ENCODE results near the gene NELFB.
A peak's percentile ranks its signal among the peaks of the same experiment; 100 is the strongest.

DNA sequence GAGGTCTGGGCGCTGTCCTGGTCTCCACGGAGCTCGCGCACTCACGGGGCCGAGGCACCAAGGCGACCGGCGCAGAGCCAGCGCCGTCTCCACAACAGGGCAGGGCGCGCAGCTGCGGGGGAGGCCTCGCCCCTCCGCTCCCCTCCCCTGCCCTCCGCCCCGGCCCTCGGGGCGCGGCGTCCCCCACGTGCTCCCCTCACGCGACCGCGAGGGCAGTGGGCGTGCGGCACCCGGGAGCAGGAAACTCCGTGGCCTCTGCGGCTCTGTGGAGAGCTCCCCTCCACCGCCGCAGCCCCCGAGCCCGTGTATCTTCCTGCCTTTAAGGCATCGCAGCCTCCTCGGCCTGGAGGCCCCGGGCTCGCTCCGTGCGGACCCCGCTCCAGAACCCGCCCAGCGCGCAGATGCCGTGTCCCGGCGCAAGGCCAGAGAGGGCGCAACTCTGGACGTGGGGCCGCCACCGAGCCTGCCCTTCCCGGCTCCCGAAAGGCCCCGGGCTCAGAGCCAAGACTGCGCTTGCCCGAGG lies 14.7 kb upstream of the NELFB start:
- TF ChIP-seq EP300 (conservative IDR thresholded peaks at IDR 0.05; ENCODE audit: poor library complexity, severe bottlenecking) (peak; percentile 16), POLR2AphosphoS5 (IDR thresholded peaks at IDR 0.05) (peak; percentile 75), RAD21 (conservative IDR thresholded peaks at IDR 0.05) (no peak)
- TF ChIP-seq, protein P1, sequence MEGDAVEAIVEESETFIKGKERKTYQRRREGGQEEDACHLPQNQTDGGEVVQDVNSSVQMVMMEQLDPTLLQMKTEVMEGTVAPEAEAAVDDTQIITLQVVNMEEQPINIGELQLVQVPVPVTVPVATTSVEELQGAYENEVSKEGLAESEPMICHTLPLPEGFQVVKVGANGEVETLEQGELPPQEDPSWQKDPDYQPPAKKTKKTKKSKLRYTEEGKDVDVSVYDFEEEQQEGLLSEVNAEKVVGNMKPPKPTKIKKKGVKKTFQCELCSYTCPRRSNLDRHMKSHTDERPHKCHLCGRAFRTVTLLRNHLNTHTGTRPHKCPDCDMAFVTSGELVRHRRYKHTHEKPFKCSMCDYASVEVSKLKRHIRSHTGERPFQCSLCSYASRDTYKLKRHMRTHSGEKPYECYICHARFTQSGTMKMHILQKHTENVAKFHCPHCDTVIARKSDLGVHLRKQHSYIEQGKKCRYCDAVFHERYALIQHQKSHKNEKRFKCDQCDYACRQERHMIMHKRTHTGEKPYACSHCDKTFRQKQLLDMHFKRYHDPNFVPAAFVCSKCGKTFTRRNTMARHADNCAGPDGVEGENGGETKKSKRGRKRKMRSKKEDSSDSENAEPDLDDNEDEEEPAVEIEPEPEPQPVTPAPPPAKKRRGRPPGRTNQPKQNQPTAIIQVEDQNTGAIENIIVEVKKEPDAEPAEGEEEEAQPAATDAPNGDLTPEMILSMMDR (IDR thresholded peaks at IDR 0.05; ENCODE audit: poor library complexity, severe bottlenecking) = no peak
